GM19328 (cell line): ENCODE results near the gene TPO.
"Not testable (repeated sequence)": the region's sequence is repeated elsewhere in the genome, so short reads cannot be mapped to it uniquely, and the experiment has no call there.

ENCODE experiments used
- ATAC-seq: cut with Tn5 transposase; IDR thresholded peaks from one replicate; pipeline ENCODE4 v1.9.1; 2021; ENCODE audit warnings: mild to moderate bottlenecking, moderate library complexity; ENCODE audit not compliant: unreplicated experiment

The TPO gene

GRCh38 chr2:1571477-1572417, 158.5 kb downstream of the TPO start:
- no peak for ATAC-seq

DNA sequence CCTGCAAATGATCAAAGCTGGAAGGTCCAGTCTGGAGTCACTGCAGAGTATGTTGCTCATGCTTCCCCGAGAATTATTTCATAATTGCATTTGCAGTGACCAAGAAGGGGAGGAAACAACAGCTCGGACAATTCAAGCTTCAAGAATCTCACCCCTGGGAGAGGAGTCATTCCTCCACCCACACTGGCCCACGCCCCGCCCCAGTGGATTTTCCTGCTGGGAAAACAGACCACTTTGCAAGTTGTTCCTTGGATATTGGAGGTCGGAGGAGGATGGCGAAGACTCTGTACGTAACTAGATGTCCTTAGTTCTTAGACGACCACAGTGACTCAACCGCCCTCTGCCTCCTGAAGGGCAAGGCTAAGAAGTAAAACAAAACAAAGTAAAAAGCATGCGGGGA, 159.4 kb downstream of the TPO start:
- no peak for ATAC-seq

DNA sequence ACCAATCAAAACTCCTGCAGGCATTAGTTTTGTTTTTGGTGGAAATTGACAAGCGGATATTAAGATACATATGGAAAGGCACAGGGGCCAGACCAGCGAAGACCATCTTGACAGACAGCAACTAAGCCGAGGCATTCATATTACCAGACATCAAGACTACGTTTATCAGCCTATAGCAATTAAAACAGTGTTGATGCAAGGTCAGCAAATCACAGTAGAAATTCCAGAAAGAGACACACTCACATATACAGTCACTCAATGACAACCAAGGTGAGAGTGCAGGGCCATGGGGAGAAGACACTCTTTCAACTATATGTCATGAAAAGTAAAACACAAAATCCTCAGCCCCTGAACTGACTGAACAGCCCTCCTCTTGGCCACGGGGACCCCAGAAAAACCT, 164.6 kb downstream of the TPO start:
- no peak for ATAC-seq

- not testable (repeated sequence) for ATAC-seq
These were observed 168.1 kb downstream of the TPO start for GRCh38 chr2:1581257-1581964.

DNA sequence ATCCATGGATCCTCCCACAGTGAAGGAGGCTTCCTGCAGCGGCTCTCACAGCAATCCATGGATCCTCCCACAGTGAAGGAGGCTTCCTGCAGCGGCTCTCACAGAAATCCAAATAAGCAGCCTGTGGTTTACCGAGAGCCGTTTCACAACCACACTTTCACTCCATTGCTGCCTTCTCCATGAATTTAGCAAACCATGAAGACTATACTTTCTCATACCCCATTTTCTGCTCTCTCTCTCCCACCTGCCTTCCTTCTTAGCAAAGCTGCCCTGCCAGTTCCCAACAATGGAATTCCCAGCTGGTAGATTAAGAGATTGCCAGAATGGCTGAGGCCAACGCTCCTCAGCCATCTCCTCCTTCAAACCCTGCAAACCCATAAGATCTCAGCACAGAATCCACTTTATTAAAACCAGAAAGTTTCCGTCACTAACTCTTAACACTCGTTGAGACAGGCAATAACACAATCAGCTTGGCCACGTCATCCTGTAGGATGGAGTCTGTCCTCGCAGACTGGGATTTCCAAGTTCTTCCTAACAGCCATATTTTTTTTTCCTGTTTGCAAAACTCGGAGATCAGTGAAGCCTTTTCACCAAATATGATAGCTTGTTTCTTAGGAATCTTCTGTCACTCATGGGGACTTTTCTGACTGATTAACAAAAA, 168.8 kb downstream of the TPO start:
- no peak for ATAC-seq

GRCh38 chr2:1582891-1583341, 169.7 kb downstream of the TPO start:
- no peak for ATAC-seq

GRCh38 chr2:1584051-1584531, 170.8 kb downstream of the TPO start:
- no peak for ATAC-seq

GRCh38 chr2:1584691-1585485, 171.6 kb downstream of the TPO start:
- no peak for ATAC-seq

DNA sequence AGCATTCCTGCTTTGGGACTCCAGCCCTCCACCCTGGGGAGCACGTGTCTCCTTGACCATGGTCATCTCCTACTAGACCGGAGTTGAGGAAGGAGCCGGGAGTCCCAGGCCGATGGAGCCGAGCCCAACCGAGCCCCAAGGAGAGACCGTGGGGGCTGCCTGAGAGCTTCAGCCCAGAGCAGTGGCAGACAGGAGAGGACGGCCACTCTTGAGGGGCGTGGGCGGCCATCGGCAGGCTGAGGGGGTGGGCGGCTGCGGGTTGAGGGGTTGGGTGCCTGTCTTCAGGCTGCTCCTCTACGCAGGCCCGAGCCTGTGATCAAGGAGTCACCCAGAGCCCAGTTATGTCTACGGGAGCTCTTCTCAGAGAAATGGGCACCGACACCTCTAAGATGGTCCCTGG, 172.4 kb downstream of the TPO start:
- ATAC-seq, result no peak

DNA sequence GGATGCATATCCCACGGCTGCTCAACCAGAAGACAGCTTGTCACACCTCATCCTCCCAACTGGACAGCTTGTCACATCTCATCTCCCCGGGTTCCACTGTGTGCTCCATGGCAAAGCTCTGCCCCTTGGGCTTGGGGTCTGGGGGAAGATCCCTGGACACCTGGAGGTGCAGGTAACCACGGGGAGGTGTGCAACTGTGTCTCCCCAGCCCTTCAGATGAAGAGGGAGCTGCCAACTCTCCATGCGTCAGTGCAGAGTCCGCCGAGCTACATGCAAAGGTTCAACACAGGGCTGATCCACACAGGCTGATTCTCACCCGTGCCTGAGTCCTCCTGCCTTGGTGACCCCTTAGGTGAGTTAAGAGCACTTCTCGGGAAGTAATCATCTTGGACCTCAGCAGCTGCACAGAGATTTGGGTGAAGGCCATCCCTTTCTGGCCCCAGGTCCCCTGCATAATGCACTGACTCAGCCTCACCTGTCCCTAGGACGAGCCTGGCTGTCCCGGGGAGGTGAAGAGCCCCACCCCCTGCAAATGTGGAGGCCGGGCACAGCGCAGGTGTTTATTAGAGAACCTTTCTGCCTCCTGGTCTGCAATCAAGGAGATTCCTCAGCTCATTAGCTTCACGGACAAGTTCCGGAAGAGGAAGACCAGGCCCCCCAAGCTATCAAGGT, 173.1 kb downstream of the TPO start:
- no peak for ATAC-seq

GRCh38 chr2:1586923-1587840, 173.9 kb downstream of the TPO start:
- no peak for ATAC-seq

DNA sequence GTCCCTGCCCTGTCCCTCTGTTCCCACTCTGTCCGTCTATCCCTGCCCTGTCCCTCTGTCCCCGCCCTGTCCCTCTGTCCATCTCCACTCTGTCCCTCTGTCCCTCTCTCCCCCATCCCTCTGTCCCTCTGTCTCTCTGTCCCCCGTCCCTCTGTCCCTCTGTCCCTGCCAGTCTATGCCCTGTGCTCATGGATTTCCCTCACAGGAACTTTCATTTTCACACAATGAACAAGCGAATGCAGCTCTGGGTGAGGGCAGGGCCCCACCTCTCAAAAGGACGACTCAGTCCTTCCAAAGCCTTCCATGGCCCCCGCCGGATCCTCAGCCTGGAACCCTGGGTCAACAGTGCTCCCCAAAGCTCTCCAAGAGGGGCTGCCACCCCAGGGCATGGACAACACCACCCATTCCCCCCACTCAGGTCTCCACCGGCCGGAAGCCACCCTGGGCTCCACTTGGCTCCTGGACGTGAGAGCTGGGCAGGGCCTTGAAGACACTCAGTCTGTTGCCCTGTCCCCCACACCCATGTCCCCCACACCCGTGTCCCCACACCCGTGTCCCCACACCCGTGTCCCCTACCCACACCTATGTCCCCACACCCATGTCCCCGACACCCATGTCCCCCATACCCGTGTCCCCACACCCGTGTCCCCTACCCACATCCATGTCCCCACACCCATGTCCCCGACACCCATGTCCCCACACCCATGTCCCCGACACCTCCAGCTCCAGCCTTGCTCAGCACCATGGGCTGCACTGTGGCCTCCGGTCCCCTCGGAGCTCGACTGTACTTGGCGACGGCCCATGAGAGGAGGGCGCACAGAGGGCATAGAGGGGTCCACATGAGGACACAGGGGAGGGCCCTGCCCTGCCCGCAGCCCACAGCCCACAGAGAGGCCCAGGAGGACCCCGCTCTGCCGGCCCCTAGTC, 175.1 kb downstream of the TPO start:
- no peak for ATAC-seq

DNA sequence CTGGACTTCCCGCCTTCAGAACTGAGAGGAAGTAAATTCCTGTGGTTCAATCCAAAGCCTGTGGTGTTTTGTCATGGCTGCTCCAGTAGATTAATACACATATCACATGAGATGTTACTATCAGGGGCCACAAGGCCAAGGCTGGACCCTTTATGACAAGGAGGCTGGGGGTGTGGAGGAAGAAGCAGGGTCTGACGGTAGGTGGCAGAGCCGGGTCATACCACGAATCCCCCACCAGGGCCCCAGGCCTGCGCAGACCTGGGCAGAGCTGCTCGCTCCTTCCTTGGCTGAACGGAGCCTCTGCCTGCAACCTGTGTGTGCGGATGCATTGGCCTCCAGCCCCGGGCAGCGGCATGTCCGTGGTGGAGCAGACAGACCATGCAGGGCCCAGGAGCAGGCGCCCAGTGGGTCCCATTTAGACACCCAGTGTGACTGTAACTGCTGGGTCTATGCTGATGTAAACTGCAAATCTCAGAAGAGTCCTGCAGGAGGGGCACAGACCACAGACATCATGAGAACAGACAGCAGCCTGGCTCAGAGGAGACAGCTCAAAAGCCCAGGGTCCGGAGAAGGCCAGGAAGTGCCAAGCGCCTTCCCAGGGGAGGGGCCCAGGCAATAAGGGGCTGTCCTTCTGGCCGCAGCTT, 175.8 kb downstream of the TPO start:
- ATAC-seq, result no peak

DNA sequence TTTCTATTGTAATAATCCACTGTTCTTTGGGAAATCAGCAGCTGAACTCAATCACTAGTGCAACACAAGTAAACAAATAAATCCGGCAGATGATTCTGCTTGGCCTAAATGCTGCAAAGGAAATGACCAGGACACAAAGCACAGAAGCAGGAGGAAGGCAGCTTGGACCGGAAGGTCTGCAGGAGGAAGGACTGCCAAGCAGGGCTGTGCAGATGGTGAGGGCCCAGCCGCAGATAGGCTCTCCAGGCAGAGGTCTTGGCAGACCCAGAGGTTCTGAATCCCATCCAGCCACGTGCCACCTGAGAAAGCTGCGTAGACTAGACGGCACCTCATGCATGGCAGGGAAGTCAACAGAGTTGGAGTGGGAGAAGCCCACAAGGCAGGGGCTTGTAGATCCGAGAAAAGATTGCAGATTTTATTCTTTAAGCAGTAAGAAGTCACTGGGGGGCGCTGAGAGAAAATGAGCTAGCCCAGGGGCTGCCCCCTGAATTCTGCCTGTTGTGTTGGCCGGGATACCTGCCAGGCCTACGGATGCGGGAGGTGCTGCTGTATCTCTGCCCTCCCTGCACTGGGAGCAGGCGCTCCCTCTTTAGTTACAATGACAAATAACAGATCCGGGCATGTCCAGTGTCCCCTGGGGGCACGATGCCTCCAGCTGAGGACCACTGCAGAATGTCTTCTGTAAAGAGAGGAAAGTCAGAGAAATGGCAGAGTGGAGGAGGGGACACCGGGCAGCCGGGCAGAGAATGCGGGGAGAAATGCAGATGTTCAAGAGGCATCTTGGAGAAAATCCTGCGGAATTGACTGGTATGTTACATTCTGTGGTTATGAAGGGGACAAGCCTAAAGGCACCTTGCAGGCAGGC, 177.6 kb downstream of the TPO start:
- no peak for ATAC-seq

GRCh38 chr2:1591461-1591770, 178.2 kb downstream of the TPO start:
- no peak for ATAC-seq
